IPS-18a (cell line): ENCODE results near the gene NFAM1.

Source experiments
- H3K27ac ChIP-seq: one replicate; pipeline ENCODE4 v1.5.1; 2013; ENCODE audit warnings: low read length
- H3K27me3 ChIP-seq: one replicate; pipeline ENCODE4 v1.6.1; 2013; ENCODE audit warnings: mild to moderate bottlenecking, low read length; ENCODE audit not compliant: control insufficient read depth, insufficient read depth
- H3K36me3 ChIP-seq: one replicate; pipeline ENCODE4 v1.6.1; 2013; ENCODE audit warnings: low read depth, low read length; ENCODE audit not compliant: control insufficient read depth
- H3K4me1 ChIP-seq: one replicate; pipeline ENCODE4 v1.6.1; 2013; ENCODE audit warnings: low read depth, low read length; ENCODE audit not compliant: control insufficient read depth
- H3K4me3 ChIP-seq: one replicate; pipeline ENCODE4 v1.5.1; 2013; ENCODE audit warnings: low read length
- H3K9ac ChIP-seq: one replicate; pipeline ENCODE4 v1.6.1; 2013; ENCODE audit warnings: mild to moderate bottlenecking, low read length, moderate library complexity
- H3K9me3 ChIP-seq: one replicate; pipeline ENCODE4 v1.6.1; 2013; ENCODE audit warnings: low read depth, low read length; ENCODE audit not compliant: control insufficient read depth

NFAM1 gene

DNA sequence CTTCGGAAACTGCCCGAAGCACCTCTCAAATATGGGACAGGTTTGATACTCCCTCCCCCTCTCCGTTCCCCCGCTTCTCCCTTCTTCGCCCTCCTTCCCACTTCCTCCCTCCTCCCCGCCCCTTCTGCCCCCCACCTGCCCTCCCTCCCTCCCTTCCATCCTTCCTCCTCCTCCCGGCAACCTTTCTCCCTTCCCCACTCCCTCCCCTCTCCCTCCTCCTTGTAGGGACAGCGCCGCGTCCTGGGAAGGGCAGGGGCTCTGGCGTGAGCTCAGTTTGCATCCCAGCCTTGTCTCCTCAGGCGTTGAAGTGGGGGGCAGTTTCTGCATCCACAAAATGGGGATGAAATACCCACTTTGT is 6.1 kb upstream of the NFAM1 start:
- Histone ChIP-seq H3K9me3 (no peaks in the 10 kb centered on the region), H3K27ac (no peak overlapping the region), H3K9ac (no peak overlapping the region), H3K4me3 (peak overlapping the region; percentile 77), H3K4me1 (peaks cover 22% of the 10 kb centered on the region), H3K27me3 (peaks cover 30% of the 10 kb centered on the region), H3K36me3 (no peaks in the 10 kb centered on the region)

DNA sequence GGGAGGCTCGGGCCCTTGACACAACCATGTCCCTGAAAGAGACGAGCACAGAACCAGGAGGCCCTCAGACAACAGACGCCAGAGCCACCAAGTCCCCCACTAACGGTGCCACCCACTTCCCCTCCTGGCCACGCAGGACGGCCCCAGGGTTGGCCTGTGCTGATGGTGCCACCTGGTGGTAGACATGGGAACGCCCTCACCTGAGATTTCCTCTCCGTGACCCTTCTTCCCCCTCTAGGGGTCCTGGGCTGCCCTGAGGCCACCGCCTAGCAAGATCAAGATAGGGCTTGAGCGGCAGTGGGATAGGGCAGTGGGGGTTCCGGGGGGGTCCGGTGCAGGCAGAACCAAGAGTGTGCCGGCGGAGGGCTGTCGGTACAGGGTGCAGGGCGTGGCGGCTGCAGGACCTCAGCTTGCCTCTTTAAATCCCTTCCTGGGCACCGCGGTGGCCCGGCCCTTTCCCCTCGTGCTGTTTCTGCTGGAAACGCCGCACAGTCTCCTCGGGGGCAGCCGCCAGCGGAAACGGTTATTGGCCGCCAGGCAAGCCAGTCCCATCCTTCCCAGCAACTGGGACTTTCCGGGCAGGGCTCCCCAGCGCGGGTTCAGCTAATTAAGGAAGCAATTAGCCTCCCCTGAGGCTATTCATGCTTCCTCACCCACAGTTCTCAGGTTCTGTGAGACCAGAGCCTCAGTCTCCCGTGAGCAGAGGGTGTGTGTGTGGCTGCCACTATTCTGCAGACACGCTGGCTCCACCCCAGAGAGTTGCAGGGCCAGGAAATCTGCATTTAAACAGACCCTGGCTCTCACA is 5.5 kb upstream of the NFAM1 start:
- Histone ChIP-seq H3K27ac (no peak overlapping the region), H3K36me3 (no peaks in the 10 kb centered on the region), H3K27me3 (peaks cover 36% of the 10 kb centered on the region), H3K4me1 (peaks cover 27% of the 10 kb centered on the region), H3K9ac (no peak overlapping the region), H3K4me3 (peak overlapping the region; percentile 77), H3K9me3 (no peaks in the 10 kb centered on the region)

DNA sequence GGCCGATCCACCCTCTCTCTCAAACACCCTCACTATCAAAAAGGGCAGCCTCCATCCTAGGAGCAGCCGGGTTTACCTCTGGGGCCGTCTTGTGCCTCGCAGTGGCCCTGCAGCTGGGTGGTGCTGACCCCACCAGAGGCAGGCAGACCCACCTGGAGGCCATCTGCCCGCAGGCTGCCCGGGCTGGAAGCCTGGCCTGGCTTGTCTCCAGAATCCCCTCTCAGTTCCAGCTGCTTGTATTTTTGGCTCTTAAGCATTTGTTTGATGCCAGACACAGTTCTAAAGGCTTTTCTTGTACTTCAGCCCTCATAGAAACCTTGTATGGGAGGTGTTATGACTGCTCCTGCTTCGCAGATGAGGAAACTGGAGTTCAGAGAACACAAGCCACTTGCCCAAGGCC is 4.2 kb upstream of the NFAM1 start:
- Histone ChIP-seq H3K27ac (no peak overlapping the region), H3K36me3 (no peaks in the 10 kb centered on the region), H3K9ac (no peak overlapping the region), H3K27me3 (peaks cover 48% of the 10 kb centered on the region), H3K4me3 (no peak overlapping the region), H3K9me3 (no peaks in the 10 kb centered on the region), H3K4me1 (peaks cover 38% of the 10 kb centered on the region)

DNA sequence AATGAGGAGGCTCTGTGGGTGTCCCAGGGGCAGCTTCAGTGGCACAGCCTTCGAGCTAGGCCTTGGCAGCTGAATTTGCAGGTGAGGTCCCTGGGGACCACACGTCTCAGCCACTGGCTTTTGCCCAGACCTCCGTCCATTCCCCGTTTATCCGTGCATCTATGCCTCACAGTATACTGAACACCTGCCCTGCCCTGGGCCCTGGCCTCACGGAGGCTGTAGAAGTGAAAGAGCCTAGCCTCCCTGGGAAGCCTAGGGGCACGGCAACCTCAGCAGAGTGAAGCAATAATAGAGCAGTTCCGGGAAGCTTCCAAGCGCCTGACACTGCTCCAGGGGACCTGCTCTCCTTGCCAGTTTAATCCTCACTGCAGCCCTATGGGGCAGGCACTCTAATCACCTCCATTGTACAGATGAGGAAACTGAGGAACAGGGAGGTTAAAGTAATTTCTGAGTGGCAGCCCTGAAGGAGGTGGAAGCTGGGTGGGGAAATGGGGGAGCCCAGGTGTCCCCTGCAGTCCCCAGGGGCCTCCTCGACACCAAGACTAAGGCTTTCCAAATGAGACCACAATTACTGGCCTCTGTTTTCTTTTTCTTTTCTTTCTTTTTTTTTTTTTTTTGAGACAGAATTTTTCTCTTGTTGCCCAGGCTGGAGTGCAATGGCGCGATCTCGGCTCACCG is 2.7 kb upstream of the NFAM1 start:
- H3K4me1 ChIP-seq, result peaks cover 29% of the 10 kb centered on the region
- H3K27me3 ChIP-seq, result peaks cover 46% of the 10 kb centered on the region
- no peak overlapping the region for H3K27ac ChIP-seq
- no peaks in the 10 kb centered on the region for H3K36me3 ChIP-seq
- no peaks in the 10 kb centered on the region for H3K9me3 ChIP-seq
- no peak overlapping the region for H3K4me3 ChIP-seq
- no peak overlapping the region for H3K9ac ChIP-seq

DNA sequence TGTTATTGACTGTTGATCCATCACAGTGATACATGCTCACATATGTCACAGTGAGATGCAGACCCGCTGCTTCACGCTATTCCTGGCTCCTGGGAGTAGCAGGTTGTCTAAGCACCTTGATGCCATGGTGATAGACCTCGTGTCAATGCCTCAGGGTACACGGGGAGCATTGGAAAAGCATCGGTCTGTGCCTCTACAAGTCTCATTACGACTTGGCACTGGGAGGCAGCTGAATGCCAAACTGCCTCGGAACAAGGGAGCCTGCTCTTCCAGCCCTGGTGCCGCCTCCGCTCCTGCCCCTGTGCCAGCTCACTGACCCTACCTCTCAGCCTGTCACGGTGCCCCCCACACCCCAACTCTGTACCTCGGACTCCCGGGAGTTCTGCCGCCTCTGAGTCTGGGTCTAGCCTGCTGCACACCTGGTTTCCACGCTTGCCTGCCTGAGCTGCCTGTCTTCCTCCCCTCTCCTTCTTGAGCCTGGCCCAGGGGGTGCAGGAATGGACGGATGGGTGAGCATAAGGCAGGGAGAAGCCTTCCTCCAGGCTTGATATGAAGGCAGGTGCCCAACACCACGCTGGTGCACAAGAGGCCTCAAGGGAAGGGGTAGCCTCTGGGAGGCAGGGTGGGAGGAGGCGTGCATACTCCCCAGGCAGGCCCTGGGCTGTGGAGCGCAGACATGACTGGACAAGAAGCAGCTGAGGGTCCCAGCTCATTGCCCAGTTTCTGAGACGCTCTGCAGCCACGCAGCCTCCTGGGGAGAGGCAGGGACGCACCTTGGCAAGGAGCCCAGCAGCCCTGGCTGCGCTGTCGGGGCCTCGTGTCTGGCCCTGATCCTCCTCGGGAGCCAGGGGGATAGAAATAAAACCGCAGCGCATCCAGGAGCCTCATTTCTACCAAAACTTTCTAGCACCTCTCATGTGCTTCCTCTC is 1.8 kb upstream of the NFAM1 start:
- peaks cover 37% of the 10 kb centered on the region for H3K27me3 ChIP-seq
- H3K27ac ChIP-seq, result no peak overlapping the region
- H3K4me1 ChIP-seq, result peaks cover 21% of the 10 kb centered on the region
- H3K9me3 ChIP-seq, result no peaks in the 10 kb centered on the region
- no peak overlapping the region for H3K9ac ChIP-seq
- H3K4me3 ChIP-seq, result no peak overlapping the region
- H3K36me3 ChIP-seq, result no peaks in the 10 kb centered on the region

DNA sequence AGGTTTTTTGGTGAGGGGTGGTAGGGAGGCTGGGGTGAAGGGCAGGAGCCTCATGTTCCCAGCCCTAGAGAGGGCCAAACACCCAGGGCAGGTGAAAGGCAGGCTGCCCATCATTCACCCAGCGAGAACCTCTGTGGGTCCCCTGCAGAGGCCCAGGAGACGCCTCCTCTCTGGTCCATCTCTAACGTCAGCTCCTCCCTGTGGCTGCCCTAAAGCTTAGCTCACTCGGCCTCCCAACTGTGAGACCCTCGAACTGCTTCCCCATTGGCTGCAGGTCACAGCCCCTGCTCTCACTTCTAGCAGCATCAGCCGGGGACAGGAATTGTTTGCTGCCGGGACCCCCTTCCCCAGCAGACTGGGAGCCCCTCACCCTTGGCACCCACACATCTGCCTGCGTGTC is 615 bp upstream of the NFAM1 start:
- no peak overlapping the region for H3K4me3 ChIP-seq
- no peak overlapping the region for H3K9ac ChIP-seq
- peaks cover 39% of the 10 kb centered on the region for H3K27me3 ChIP-seq
- H3K9me3 ChIP-seq, result no peaks in the 10 kb centered on the region
- no peaks in the 10 kb centered on the region for H3K36me3 ChIP-seq
- peaks cover 19% of the 10 kb centered on the region for H3K4me1 ChIP-seq
- no peak overlapping the region for H3K27ac ChIP-seq

DNA sequence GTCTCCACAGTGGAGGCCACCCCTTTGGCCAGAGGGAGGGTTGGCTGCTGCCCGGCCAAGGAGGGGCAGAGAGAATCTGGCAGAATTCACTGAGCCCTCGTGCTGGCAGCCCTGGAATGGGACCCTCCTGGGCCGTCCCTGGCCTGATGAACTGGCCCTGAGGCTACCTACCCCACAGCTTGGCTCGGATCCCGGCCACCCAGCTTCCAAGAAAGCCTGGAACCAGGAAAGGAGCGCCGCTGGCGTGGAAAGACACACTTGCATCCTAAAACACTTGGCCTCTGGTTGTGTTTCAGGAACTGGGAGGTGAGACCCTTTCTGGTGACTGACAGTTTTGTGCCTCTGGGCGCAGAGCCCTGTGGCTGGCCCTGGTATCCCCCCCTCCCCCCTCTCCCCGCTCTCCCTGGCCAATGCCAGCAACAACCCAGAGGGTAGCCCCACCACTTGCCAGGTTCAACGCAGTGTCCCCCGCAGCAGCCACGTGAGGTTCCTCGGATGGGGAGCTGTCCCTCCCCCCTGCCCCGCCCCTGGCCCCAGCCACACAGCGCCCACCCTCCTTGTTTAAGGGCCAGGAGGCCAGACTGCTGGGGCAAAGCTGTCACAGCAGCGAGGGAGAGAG is 693 bp downstream of the NFAM1 start:
- H3K9ac ChIP-seq, result no peak overlapping the region
- peaks cover 25% of the 10 kb centered on the region for H3K4me1 ChIP-seq
- H3K27me3 ChIP-seq, result peaks cover 45% of the 10 kb centered on the region
- no peaks in the 10 kb centered on the region for H3K9me3 ChIP-seq
- no peaks in the 10 kb centered on the region for H3K36me3 ChIP-seq
- H3K27ac ChIP-seq, result no peak overlapping the region
- peak overlapping the region; percentile 13 for H3K4me3 ChIP-seq

DNA sequence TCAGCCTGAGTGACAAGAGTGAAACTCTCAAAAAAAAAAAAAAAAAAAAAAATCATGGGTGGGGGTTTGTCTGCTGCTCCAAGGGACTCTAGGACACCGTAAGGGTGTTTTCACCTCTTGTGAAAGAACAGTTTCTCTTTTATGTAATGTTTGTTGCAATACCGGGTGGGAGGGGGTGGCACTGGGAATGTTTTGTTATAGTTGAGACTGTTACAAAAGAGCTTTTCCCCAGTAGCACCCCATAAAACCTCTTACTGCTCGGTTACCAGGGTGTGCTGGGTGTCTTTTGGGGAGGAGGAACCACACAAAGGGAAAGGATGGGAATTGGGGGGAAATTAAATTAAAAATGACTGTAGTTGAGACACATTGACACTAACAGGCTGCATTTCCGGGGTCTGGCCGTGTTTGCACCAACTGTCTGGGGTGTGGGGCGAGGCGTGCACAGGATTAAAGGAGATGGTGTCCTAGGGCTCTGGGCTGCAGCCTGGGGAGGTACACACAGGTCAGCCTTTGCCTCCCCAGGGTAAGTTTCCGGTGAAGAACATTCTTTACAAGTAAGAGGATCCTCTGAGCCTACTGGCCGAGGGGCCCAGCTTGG is 1.6 kb downstream of the NFAM1 start:
- Histone ChIP-seq H3K4me3 (no peak overlapping the region), H3K9ac (no peak overlapping the region), H3K36me3 (no peaks in the 10 kb centered on the region), H3K4me1 (peaks cover 25% of the 10 kb centered on the region), H3K9me3 (no peaks in the 10 kb centered on the region), H3K27me3 (peaks cover 45% of the 10 kb centered on the region), H3K27ac (no peak overlapping the region)

DNA sequence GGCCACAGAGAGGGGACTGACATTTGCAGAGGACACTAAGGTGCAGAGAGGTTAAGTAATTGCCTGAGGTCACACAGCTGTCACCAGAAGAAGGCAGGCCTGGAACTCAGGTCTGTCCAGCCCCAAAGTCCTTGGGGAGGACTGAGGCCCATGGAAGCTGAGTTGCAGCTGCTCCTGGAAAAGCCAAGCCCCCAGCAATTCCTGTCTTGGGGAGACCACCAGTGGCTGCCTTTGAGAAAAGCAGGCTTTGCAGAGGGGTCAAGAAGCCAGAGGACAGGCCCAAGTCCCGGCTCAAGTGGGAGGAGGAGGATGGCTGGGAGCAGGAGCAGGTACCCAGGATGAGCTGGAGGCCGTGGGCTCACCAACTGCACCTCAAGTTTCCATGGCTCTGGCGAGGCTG is 3.4 kb downstream of the NFAM1 start:
- H3K4me3 ChIP-seq, result no peak overlapping the region
- no peak overlapping the region for H3K27ac ChIP-seq
- H3K9me3 ChIP-seq, result no peaks in the 10 kb centered on the region
- H3K36me3 ChIP-seq, result no peaks in the 10 kb centered on the region
- no peak overlapping the region for H3K9ac ChIP-seq
- H3K4me1 ChIP-seq, result peaks cover 25% of the 10 kb centered on the region
- H3K27me3 ChIP-seq, result peaks cover 41% of the 10 kb centered on the region

DNA sequence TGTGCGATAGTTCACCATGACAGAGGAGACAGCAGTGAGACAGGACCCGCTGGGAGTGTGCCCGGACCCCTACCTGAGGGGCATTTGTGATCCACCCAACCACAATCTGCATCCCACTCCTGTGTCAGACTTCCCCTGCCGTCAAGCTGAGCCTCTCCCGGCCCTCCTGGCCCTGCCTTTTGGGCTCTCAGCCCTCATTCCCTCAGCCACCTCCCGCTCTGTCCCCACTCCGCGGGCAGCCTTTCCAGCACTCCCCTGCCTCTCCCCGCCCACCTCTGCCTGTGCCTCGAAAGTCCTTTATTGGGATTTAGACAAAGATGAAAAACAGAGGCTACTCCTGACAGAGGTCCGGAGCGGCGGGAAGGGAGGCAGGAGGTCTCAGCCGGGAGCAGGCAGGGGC is 4.2 kb downstream of the NFAM1 start:
- no peak overlapping the region for H3K9ac ChIP-seq
- H3K27me3 ChIP-seq, result peaks cover 34% of the 10 kb centered on the region
- H3K4me1 ChIP-seq, result peaks cover 21% of the 10 kb centered on the region
- no peaks in the 10 kb centered on the region for H3K36me3 ChIP-seq
- H3K9me3 ChIP-seq, result no peaks in the 10 kb centered on the region
- H3K27ac ChIP-seq, result no peak overlapping the region
- no peak overlapping the region for H3K4me3 ChIP-seq

DNA sequence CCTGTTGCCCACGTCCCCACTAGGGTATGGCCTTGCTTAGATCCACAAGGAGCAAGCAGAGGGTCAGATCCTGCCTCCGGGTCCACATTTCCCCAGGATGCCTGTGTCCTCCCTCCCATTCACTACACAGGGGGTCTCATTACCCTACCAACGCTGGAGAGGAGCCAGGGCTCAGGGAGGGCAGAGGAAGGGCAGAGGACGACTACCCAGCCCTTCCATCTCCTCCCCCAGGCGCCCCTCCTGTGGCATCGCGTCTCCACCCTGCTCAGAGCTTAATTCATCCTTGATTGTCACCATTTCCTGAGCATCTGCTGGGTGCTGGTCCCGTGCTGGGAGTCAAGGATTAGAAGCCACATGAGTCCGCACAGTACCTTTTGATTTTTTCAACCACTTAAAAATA is 5.0 kb downstream of the NFAM1 start:
- no peak overlapping the region for H3K9ac ChIP-seq
- peaks cover 25% of the 10 kb centered on the region for H3K27me3 ChIP-seq
- H3K36me3 ChIP-seq, result no peaks in the 10 kb centered on the region
- H3K9me3 ChIP-seq, result no peaks in the 10 kb centered on the region
- H3K4me3 ChIP-seq, result no peak overlapping the region
- H3K4me1 ChIP-seq, result peaks cover 14% of the 10 kb centered on the region
- H3K27ac ChIP-seq, result no peak overlapping the region
